HG03108 (cell line): Measurements from ENCODE around the gene CTNNBIP1.
A peak's percentile ranks its signal among the peaks of the same experiment; 100 is the strongest.

Source experiments
- ATAC-seq: cut with Tn5 transposase; IDR thresholded peaks from one replicate; pipeline ENCODE4 v1.9.1; 2021; ENCODE audit warnings: moderate library complexity; ENCODE audit not compliant: unreplicated experiment

The CTNNBIP1 gene

GRCh38 chr1:9905010-9905409 is 5.1 kb downstream of the CTNNBIP1 start:
- no peak for ATAC-seq

- ATAC-seq, result no peak
Measured at GRCh38 chr1:9904596-9904995, 5.5 kb downstream of the CTNNBIP1 start.

GRCh38 chr1:9903801-9904527 is 6.1 kb downstream of the CTNNBIP1 start:
- no peak for ATAC-seq

GRCh38 chr1:9902060-9902452 is 8.0 kb downstream of the CTNNBIP1 start:
- no peak for ATAC-seq

- ATAC-seq, result no peak
Measured at GRCh38 chr1:9901148-9902059, 8.7 kb downstream of the CTNNBIP1 start.

- ATAC-seq, result peak; percentile 60
Measured at GRCh38 chr1:9900142-9901043, 9.7 kb downstream of the CTNNBIP1 start.

GRCh38 chr1:9894115-9894514 is 16.0 kb downstream of the CTNNBIP1 start:
- no peak for ATAC-seq

- no peak for ATAC-seq
Measured at GRCh38 chr1:9892563-9893528, 17.2 kb downstream of the CTNNBIP1 start.

- no peak for ATAC-seq
Measured at GRCh38 chr1:9891207-9891606, 18.9 kb downstream of the CTNNBIP1 start.

GRCh38 chr1:9890224-9890731 is 19.8 kb downstream of the CTNNBIP1 start:
- no peak for ATAC-seq

- no peak for ATAC-seq
Measured at GRCh38 chr1:9889411-9889810, 20.7 kb downstream of the CTNNBIP1 start.

GRCh38 chr1:9888886-9889285 is 21.2 kb downstream of the CTNNBIP1 start:
- no peak for ATAC-seq

GRCh38 chr1:9887070-9887469 is 23.0 kb downstream of the CTNNBIP1 start:
- ATAC-seq, result no peak

- ATAC-seq, result no peak
Measured at GRCh38 chr1:9886092-9886742, 23.9 kb downstream of the CTNNBIP1 start.

- no peak for ATAC-seq
Measured at GRCh38 chr1:9884805-9885204, 25.3 kb downstream of the CTNNBIP1 start.

GRCh38 chr1:9883585-9884449 is 26.3 kb downstream of the CTNNBIP1 start:
- no peak for ATAC-seq

- no peak for ATAC-seq
Measured at GRCh38 chr1:9882945-9883303, 27.1 kb downstream of the CTNNBIP1 start.

GRCh38 chr1:9882296-9882944 is 27.6 kb downstream of the CTNNBIP1 start:
- no peak for ATAC-seq
